ENCODE measurements around the gene TADA2B.

DNA sequence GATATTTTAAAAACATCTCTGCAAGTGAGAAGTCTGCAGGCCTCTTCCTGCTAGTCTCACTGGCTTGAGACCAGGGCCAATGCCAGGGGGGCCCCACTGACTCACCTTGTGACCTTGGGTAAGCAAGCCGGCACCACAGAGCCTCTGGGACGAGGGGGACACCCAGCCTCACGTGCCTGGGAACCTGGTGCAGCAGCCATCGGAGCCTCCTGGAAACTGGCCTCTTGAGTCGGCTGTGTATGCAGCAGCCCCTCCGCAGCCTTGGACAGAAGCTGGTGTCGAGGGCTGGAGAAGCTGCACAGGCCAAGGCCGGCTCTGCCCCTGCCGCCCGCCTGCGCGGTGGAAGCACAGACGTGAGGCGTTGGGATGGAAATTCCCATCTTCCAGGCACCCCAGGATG, 8.7 kb downstream of the TADA2B start:
- TF ChIP-seq, protein P1, sequence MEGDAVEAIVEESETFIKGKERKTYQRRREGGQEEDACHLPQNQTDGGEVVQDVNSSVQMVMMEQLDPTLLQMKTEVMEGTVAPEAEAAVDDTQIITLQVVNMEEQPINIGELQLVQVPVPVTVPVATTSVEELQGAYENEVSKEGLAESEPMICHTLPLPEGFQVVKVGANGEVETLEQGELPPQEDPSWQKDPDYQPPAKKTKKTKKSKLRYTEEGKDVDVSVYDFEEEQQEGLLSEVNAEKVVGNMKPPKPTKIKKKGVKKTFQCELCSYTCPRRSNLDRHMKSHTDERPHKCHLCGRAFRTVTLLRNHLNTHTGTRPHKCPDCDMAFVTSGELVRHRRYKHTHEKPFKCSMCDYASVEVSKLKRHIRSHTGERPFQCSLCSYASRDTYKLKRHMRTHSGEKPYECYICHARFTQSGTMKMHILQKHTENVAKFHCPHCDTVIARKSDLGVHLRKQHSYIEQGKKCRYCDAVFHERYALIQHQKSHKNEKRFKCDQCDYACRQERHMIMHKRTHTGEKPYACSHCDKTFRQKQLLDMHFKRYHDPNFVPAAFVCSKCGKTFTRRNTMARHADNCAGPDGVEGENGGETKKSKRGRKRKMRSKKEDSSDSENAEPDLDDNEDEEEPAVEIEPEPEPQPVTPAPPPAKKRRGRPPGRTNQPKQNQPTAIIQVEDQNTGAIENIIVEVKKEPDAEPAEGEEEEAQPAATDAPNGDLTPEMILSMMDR (IDR thresholded peaks at IDR 0.05) = no peak
- TF ChIP-seq POLR2A (IDR thresholded peaks at IDR 0.05) (no peak), EP300 (IDR thresholded peaks at IDR 0.05) (no peak)
